Right ventricle myocardium inferior (tissue), 1 donor: Measurements from ENCODE around the gene TTLL9. TPM values are rescaled to one million over a fixed set of nuclear protein-coding genes. Genes with fewer than 3 reads are reported as not detected.
"Not testable (repeated sequence)": the region's sequence is repeated elsewhere in the genome, so short reads cannot be mapped to it uniquely, and the experiment has no call there.

ENCODE experiments used
- ATAC-seq: fragments of 200-7000 bp; cut with Tn5 transposase; one replicate; pipeline ENCODE4 v1.9.1; 2020; ENCODE audit warnings: mild to moderate bottlenecking, moderate library complexity
- DNase-seq: peaks from one replicate; pipeline ENCODE4 v3.0.0; 2021; ENCODE audit errors: missing footprints
- intact Hi-C: fragments of 100-400 bp; cut with DNase I; formaldehyde crosslinking; loops from one replicate; pipeline ENCODE4 v1.11.0; 2022
- long read RNA-seq: library from polyadenylated mRNA; unstranded; transcript quantifications from one replicate; pipeline ENCODE4 v2.0.0, GENCODE V29; 2021
- total RNA-seq: library from RNA; stranded (reverse); fragmentation: NEBNext Ultra II Directional; extraction: Animal tissue kit (Norgen Biotek cat#: 25700); gene quantifications from one replicate; pipeline ENCODE4 v1.2.1, GENCODE V29; 2021
- donor health status: DM: no; HTN: yes; CAD: no; lungs with severe emphysema.

TTLL9 gene
- total RNA-seq = not detected
- long read RNA-seq = 0 reads

GRCh38 chr20:31869942-31870725, at the start of gene TTLL9, which contains the start of gene DUSP15:
TSS of gene TTLL9 (plus strand) at chr20:31870634. CDS start at chr20:31871127, 493 bp downstream.
TSS of gene DUSP15 (minus strand) at chr20:31870527. CDS start at chr20:31870337, 190 bp downstream.
- DNase-seq (peak; percentile 68), ATAC-seq (peak; percentile 78)
- intact Hi-C loops = no loop called here

- intact Hi-C loops = loop anchor here (10.0 kb wide), 1 partner anchor 833 kb away; no protein-coding TSS in a partner anchor
- DNase-seq (no peak), ATAC-seq (no peak)
These were observed 49.0 kb upstream of the TTLL9 start for GRCh38 chr20:31821427-31821826.

GRCh38 chr20:31822421-31823330, 47.8 kb upstream of the TTLL9 start:
- DNase-seq (peak; percentile 92), ATAC-seq (peak; percentile 87)
- intact Hi-C loops = loop anchor here (1.0 to 10.0 kb wide), 5 partner anchors 24 to 832 kb away; partner anchors contain the start of gene PDRG1

- no peak for DNase-seq
- intact Hi-C loops = loop anchor here (1.0 to 10.0 kb wide), 5 partner anchors 23 to 831 kb away; partner anchors contain the start of gene PDRG1
- no peak for ATAC-seq
These were observed 46.9 kb upstream of the TTLL9 start for GRCh38 chr20:31823360-31824124.

- DNase-seq (no peak), ATAC-seq (no peak)
- intact Hi-C loops = loop anchor here (10.0 kb wide), 1 partner anchor 831 kb away; no protein-coding TSS in a partner anchor
These were observed 46.3 kb upstream of the TTLL9 start for GRCh38 chr20:31824125-31824485.

- no peak for ATAC-seq
- DNase-seq = no peak
- intact Hi-C loops = loop anchor here (10.0 kb wide), 1 partner anchor 830 kb away; no protein-coding TSS in a partner anchor
These were observed 45.7 kb upstream of the TTLL9 start for GRCh38 chr20:31824554-31825313.

- DNase-seq (no peak), ATAC-seq (no peak)
- intact Hi-C loops = loop anchor here (10.0 kb wide), 1 partner anchor 829 kb away; no protein-coding TSS in a partner anchor
These were observed 44.4 kb upstream of the TTLL9 start for GRCh38 chr20:31826074-31826473.

GRCh38 chr20:31827059-31827458, 43.4 kb upstream of the TTLL9 start:
- intact Hi-C loops = loop anchor here (10.0 kb wide), 1 partner anchor 828 kb away; no protein-coding TSS in a partner anchor

GRCh38 chr20:31828016-31828415, 42.4 kb upstream of the TTLL9 start:
- DNase-seq, ATAC-seq: not testable (repeated sequence)
- intact Hi-C loops = loop anchor here (10.0 kb wide), 1 partner anchor 827 kb away; no protein-coding TSS in a partner anchor

More at GRCh38 chr20:31827059-31827458, 43.4 kb upstream of the TTLL9 start:
- DNase-seq (no peak), ATAC-seq (no peak)

GRCh38 chr20:31829731-31830130, 40.7 kb upstream of the TTLL9 start:
- intact Hi-C loops = loop anchor here (10.0 kb wide), 1 partner anchor 825 kb away; no protein-coding TSS in a partner anchor
- DNase-seq (no peak), ATAC-seq (no peak)

GRCh38 chr20:31830406-31830981, 39.9 kb upstream of the TTLL9 start:
- intact Hi-C loops = no loop called here
- DNase-seq (no peak), ATAC-seq (no peak)

GRCh38 chr20:31831211-31831610, 39.2 kb upstream of the TTLL9 start:
- ATAC-seq = no peak
- intact Hi-C loops = no loop called here
- DNase-seq = no peak

GRCh38 chr20:31831771-31832306, 38.6 kb upstream of the TTLL9 start:
- intact Hi-C loops = no loop called here
- DNase-seq (no peak), ATAC-seq (no peak)

GRCh38 chr20:31833130-31833930, 37.1 kb upstream of the TTLL9 start:
- intact Hi-C loops = no loop called here
- no peak for ATAC-seq
- no peak for DNase-seq

GRCh38 chr20:31833931-31834521, 36.4 kb upstream of the TTLL9 start:
- intact Hi-C loops = no loop called here
- DNase-seq (no peak), ATAC-seq (no peak)

- ATAC-seq (no peak), DNase-seq (no peak)
- intact Hi-C loops = no loop called here
These were observed 34.9 kb upstream of the TTLL9 start for GRCh38 chr20:31835554-31835953.
